ENCODE data around the gene TNKS1BP1.

The TNKS1BP1 gene

GRCh38 chr11:57348052-57348451, 23.3 kb upstream of the TNKS1BP1 start:
- H3K4me3 ChIP-seq (ENCODE audit: low read depth, low read length): no peak overlapping the region
- no peak for TF ChIP-seq CTCF (IDR thresholded peaks at IDR 0.05; ENCODE audit: insufficient read depth, low read depth, low read length, missing control alignments)
- no peak for DNase-seq (ENCODE audit: low read depth)

- DNase-seq (ENCODE audit: low read depth): no peak
- H3K4me3 ChIP-seq (ENCODE audit: low read depth, low read length): no peak overlapping the region
- TF ChIP-seq CTCF (IDR thresholded peaks at IDR 0.05; ENCODE audit: insufficient read depth, low read depth, low read length, missing control alignments): no peak
Measured at GRCh38 chr11:57347336-57347735, 22.6 kb upstream of the TNKS1BP1 start.

GRCh38 chr11:57345555-57346211, 20.9 kb upstream of the TNKS1BP1 start:
- no peak overlapping the region for H3K4me3 ChIP-seq (ENCODE audit: low read depth, low read length)
- TF ChIP-seq CTCF (IDR thresholded peaks at IDR 0.05; ENCODE audit: insufficient read depth, low read depth, low read length, missing control alignments): peak; percentile 73
- DNase-seq (ENCODE audit: low read depth): peak; percentile 76

- no peak for TF ChIP-seq CTCF (IDR thresholded peaks at IDR 0.05; ENCODE audit: insufficient read depth, low read depth, low read length, missing control alignments)
- H3K4me3 ChIP-seq (ENCODE audit: low read depth, low read length): no peak overlapping the region
- no peak for DNase-seq (ENCODE audit: low read depth)
Measured at GRCh38 chr11:57344826-57345225, 20.1 kb upstream of the TNKS1BP1 start.

- no peak for TF ChIP-seq CTCF (IDR thresholded peaks at IDR 0.05; ENCODE audit: insufficient read depth, low read depth, low read length, missing control alignments)
- H3K4me3 ChIP-seq (ENCODE audit: low read depth, low read length): no peak overlapping the region
- DNase-seq (ENCODE audit: low read depth): no peak
Measured at GRCh38 chr11:57343825-57344224, 19.1 kb upstream of the TNKS1BP1 start.

GRCh38 chr11:57342702-57343101, 17.9 kb upstream of the TNKS1BP1 start:
- TF ChIP-seq CTCF (IDR thresholded peaks at IDR 0.05; ENCODE audit: insufficient read depth, low read depth, low read length, missing control alignments): no peak
- no peak overlapping the region for H3K4me3 ChIP-seq (ENCODE audit: low read depth, low read length)
- no peak for DNase-seq (ENCODE audit: low read depth)

- H3K4me3 ChIP-seq (ENCODE audit: low read depth, low read length): no peak overlapping the region
- DNase-seq (ENCODE audit: low read depth): no peak
- no peak for TF ChIP-seq CTCF (IDR thresholded peaks at IDR 0.05; ENCODE audit: insufficient read depth, low read depth, low read length, missing control alignments)
Measured at GRCh38 chr11:57341250-57341808, 16.6 kb upstream of the TNKS1BP1 start.
